NCI-H2107 treated with DMSO at 0.1 percent for 48 hours (cell line): ENCODE data around the gene DDX6.
"Not testable (repeated sequence)": the region's sequence is repeated elsewhere in the genome, so short reads cannot be mapped to it uniquely, and the experiment has no call there.

Experiments
- DNase-seq: peaks from one replicate; lab custom pipeline; 2025; ENCODE audit not compliant: unreplicated experiment; lab: John Stamatoyannopoulos, UW

DDX6 gene

GRCh38 chr11:118744046-118744445, 46.9 kb downstream of the DDX6 start:
- DNase-seq = no peak

GRCh38 chr11:118742304-118742703, 48.7 kb downstream of the DDX6 start:
- no peak for DNase-seq

GRCh38 chr11:118740892-118741291, 50.1 kb downstream of the DDX6 start:
- no peak for DNase-seq

GRCh38 chr11:118735203-118735602, 55.8 kb downstream of the DDX6 start:
- no peak for DNase-seq

GRCh38 chr11:118734031-118734430, 56.9 kb downstream of the DDX6 start:
- DNase-seq = no peak

GRCh38 chr11:118729753-118730152, 61.2 kb downstream of the DDX6 start:
- DNase-seq = not testable (repeated sequence)

GRCh38 chr11:118728112-118728511, 62.9 kb downstream of the DDX6 start:
- not testable (repeated sequence) for DNase-seq

- DNase-seq = not testable (repeated sequence)
Measured at GRCh38 chr11:118727721-118728066, 63.3 kb downstream of the DDX6 start.

- not testable (repeated sequence) for DNase-seq
Measured at GRCh38 chr11:118727001-118727720, 63.8 kb downstream of the DDX6 start.

GRCh38 chr11:118721478-118722015, 69.4 kb downstream of the DDX6 start:
- DNase-seq = not testable (repeated sequence)

- not testable (repeated sequence) for DNase-seq
Measured at GRCh38 chr11:118720740-118721139, 70.2 kb downstream of the DDX6 start.

GRCh38 chr11:118720078-118720477, 70.9 kb downstream of the DDX6 start:
- not testable (repeated sequence) for DNase-seq

GRCh38 chr11:118718562-118718961, 72.4 kb downstream of the DDX6 start:
- not testable (repeated sequence) for DNase-seq

- DNase-seq = not testable (repeated sequence)
Measured at GRCh38 chr11:118717733-118718132, 73.2 kb downstream of the DDX6 start.

- DNase-seq = not testable (repeated sequence)
Measured at GRCh38 chr11:118717221-118717620, 73.7 kb downstream of the DDX6 start.

GRCh38 chr11:118715837-118716260, 75.1 kb downstream of the DDX6 start:
- DNase-seq = peak; percentile 25

GRCh38 chr11:118715245-118715831, 75.6 kb downstream of the DDX6 start:
- no peak for DNase-seq

GRCh38 chr11:118714816-118715215, 76.1 kb downstream of the DDX6 start:
- DNase-seq = no peak

GRCh38 chr11:118714416-118714815, 76.5 kb downstream of the DDX6 start:
- DNase-seq = not testable (repeated sequence)

GRCh38 chr11:118708296-118708695, 82.7 kb downstream of the DDX6 start:
- DNase-seq = no peak

GRCh38 chr11:118706546-118706825, 84.5 kb downstream of the DDX6 start:
- no peak for DNase-seq

GRCh38 chr11:118705791-118706545, 85.0 kb downstream of the DDX6 start:
- no peak for DNase-seq
